ENCODE results near the gene NME7.
"Not testable (repeated sequence)": the region's sequence is repeated elsewhere in the genome, so short reads cannot be mapped to it uniquely, and the experiment has no call there.

NME7 gene

GRCh38 chr1:169340882-169341281 lies 26.7 kb downstream of the NME7 start:
- no peak for DNase-seq

DNA sequence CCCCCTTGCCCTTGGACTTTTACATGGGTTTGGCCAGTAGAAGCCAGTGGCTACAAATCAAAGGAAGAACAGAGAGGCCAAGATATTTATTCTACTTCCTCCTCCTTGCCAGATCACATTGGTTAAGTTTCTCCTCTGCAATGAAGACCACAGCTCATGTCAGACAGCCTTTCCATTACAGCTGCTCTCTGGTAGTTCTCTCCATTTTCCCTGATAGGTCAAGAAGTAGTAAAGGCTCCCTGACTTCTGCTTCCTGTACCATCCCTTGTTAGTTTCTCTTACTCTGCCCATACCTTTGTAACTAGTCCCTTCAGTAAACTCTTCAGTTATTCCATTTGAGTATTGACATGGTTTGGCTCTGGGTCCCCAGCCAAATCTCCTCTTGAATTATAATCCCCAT lies 27.8 kb downstream of the NME7 start:
- DNase-seq = no peak

- no peak for DNase-seq
These were observed 29.0 kb downstream of the NME7 start for GRCh38 chr1:169338617-169339016.

GRCh38 chr1:169336947-169337715 lies 30.5 kb downstream of the NME7 start:
- not testable (repeated sequence) for DNase-seq

DNA sequence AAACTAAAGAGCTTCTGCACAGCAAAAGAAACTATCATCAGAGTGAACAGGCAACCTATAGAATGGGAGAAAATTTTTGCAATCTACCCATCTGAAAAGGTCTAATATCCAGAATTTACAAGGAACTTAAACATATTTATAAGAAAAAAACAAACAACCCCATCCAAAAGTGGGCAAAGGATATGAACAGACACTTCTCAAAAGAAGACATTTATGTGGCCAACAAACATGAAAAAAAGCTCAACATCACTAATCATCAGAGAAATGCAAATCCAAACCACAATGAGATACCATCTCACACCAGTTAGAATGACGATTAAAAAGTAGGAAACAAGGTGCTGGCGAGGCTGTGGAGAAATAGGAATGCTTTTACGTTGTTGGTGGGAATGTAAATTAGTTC lies 32.9 kb downstream of the NME7 start:
- not testable (repeated sequence) for DNase-seq

GRCh38 chr1:169330927-169331326 lies 36.7 kb downstream of the NME7 start:
- no peak for DNase-seq

- DNase-seq = no peak
These were observed 38.2 kb downstream of the NME7 start for GRCh38 chr1:169329383-169329782.

GRCh38 chr1:169327875-169328274 lies 39.7 kb downstream of the NME7 start:
- no peak for DNase-seq

- DNase-seq = no peak
These were observed 40.7 kb downstream of the NME7 start for GRCh38 chr1:169326956-169327268.

GRCh38 chr1:169326261-169326955 lies 41.2 kb downstream of the NME7 start:
- no peak for DNase-seq

GRCh38 chr1:169325117-169325516 lies 42.5 kb downstream of the NME7 start:
- DNase-seq = no peak

DNA sequence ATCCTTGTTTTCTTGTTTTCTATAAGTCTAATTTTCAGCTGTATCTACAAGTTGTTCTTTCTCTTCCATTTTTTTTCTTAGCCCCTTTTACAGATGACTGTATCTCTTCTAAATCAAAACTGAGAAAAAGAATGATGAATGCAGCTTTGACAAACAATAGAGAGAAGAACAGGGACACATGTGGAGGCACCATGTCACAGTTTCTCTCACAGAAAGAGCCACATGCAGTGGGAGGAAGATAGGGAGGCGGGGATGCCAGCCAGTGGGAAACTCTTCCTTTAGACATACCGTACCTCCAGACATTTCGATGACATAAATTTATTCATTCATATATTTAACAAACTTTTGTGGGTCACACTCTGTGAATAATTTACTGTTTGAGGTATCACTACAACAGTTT lies 45.5 kb downstream of the NME7 start:
- DNase-seq = no peak

DNA sequence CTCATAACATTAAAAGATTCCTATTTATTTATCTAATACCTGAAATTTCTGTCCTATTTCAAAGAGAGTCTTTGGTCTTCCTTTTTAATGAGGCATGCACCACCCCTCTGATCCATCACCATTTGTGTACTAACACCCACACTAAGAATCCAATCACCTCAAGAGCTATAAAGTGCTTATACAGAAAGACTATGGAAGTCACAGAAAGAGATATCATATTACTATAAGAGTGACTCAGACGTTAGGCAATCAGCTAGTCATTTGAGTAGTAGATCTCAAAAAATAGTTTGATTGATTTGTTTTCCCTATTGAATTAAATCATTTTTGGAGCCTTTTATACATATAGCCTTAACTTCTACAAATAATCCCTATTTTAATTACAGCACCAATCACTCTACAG lies 46.1 kb downstream of the NME7 start:
- DNase-seq = no peak

- no peak for DNase-seq
These were observed 48.9 kb downstream of the NME7 start for GRCh38 chr1:169318536-169319244.

DNA sequence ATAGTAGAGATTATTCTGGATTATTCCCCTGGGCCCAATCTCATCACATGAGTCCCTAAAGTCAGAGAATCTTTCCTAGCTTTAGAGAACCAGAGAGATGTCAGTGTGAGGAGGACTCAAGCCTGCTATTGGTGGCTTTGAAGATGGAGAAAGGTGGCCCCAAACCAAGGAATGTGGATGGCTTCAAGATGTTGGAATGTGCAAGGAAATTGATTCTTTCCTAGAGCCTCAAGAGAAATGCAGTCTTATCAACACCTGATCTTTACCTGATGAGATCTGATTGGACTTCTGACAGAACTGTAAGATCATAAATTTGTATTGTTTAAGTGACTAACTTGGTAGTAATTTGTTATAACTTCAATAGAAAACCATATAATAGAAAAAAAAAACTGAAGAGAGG lies 51.0 kb downstream of the NME7 start:
- DNase-seq = no peak

DNA sequence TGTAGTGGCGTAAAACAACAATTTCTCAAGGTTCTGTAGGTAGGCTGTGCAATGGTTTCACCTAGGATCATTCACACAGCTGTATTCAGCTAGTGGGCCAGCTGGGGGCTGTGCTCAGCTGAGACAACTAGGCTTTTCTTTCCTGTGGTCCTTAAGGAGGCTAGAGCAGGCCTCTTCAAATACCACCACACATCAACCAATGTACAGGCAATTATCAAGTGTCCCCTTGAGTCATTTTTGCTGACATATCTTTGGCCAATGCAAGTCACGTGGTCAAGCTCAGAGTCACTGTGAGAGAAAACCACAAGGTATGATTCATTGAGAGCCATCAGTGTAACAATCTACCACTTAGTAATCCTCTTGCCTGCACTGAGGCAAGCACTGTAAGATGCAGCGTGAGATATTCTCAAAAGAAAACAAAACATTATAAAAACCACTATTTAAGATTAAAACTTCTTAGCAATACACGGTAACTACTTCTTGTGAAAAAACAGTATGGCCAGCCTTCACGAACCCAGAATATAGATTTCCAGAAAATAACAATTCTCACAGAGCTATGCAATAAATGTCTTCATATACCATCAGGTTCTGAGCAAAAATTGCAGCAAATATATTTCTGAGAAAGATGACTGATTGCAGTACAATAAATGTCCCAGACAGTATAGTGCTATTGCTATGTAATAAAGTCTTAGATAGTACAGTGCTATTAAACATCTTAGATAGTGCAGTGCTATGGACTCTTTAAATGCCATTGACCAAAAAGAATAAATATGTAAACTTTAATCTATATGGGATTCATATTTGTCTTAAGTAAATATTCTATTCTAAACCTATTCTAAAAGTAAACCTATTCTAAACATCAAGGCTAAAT lies 55.3 kb downstream of the NME7 start:
- no peak for DNase-seq

- DNase-seq = peak; percentile 27
These were observed 58.1 kb downstream of the NME7 start for GRCh38 chr1:169309178-169310166.

- DNase-seq = no peak
These were observed 59.1 kb downstream of the NME7 start for GRCh38 chr1:169308313-169309039.

DNA sequence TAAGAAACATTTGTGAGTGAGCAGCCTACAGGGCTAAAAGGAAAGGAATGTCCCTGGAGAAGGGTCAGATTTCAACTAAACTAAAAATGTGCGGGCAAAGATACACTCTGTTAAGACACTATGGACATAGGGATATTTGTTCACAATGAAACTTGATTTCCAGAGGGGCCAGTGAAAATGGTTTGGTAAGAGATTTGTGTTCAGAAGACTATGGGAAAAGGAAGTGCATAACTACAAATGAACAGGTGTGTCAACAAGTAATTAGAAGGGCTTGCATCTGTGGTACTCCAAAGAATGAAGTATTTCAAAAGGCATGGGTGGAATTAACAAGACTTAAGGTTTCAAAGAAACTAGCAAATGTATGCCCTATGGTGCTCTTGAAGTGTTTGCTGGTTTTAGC lies 60.4 kb downstream of the NME7 start:
- no peak for DNase-seq

- DNase-seq = no peak
These were observed 61.6 kb downstream of the NME7 start for GRCh38 chr1:169305948-169306347.

GRCh38 chr1:169305356-169305755 lies 62.2 kb downstream of the NME7 start:
- no peak for DNase-seq
